ENCODE results near the gene SMIM3.

DNA sequence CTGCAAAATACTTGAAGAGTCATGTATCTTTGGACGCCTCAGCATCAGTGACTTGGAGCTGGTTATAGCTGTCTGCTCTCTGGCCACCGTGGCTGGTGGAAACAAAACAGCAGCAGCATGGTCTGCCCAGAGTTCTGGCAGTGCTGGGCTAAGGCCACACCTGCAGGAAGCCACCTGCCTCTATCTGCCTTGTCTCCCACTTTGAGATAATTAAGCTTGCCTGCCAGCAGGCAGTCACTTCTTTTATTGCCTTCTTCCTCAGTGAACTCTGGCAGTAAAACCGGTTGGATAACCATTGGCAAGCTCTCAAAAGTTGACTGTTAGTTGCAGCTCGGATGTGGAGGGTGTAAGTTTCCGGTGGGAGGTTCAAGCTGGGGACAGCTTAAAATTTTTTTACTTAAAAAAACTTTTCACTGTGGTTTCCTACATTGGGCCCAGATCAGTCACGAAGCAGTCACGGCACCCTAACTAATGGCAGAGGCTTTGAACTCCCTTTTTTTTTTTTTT is 4.9 kb downstream of the SMIM3 start:
- TF ChIP-seq, protein P1, sequence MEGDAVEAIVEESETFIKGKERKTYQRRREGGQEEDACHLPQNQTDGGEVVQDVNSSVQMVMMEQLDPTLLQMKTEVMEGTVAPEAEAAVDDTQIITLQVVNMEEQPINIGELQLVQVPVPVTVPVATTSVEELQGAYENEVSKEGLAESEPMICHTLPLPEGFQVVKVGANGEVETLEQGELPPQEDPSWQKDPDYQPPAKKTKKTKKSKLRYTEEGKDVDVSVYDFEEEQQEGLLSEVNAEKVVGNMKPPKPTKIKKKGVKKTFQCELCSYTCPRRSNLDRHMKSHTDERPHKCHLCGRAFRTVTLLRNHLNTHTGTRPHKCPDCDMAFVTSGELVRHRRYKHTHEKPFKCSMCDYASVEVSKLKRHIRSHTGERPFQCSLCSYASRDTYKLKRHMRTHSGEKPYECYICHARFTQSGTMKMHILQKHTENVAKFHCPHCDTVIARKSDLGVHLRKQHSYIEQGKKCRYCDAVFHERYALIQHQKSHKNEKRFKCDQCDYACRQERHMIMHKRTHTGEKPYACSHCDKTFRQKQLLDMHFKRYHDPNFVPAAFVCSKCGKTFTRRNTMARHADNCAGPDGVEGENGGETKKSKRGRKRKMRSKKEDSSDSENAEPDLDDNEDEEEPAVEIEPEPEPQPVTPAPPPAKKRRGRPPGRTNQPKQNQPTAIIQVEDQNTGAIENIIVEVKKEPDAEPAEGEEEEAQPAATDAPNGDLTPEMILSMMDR (IDR thresholded peaks at IDR 0.05; ENCODE audit: low read length), result no peak
- no peak for TF ChIP-seq EZH2 (optimal IDR thresholded peaks at IDR 0.05; ENCODE audit: low read depth, low read length)
